H1 (cell line): ENCODE results near the gene TSHR. TPM values are rescaled to one million over a fixed set of nuclear protein-coding genes. Genes with fewer than 3 reads are reported as not detected.

ENCODE experiments used
- CTCF ChIA-PET: fragments of 300-600 bp; sonication (Branson Sonifier 250); formaldehyde crosslinking; loops from one replicate; lab custom pipeline; 2021; ENCODE audit not compliant: partially characterized antibody; lab: Charles Lee
- POLR2A ChIA-PET: fragments of 300-600 bp; sonication (Branson Sonifier 250); formaldehyde crosslinking; loops from one replicate; lab custom pipeline; 2021; ENCODE audit warnings: inconsistent platforms; ENCODE audit not compliant: partially characterized antibody; lab: Charles Lee
- DNase-seq, 2 experiments: peaks; one replicate each; pipeline versions ENCODE4 v3.0.0 to v3.0.0-alpha.2; 2010 to 2022; ENCODE audit warnings: low spot score in 2 of 2, low read depth in 1 of 2, mixed read lengths in 1 of 2
- FAIRE-seq: peaks from 2 replicates; lab custom pipeline; 2011; peaks lifted over from hg19 to GRCh38; lab: Jason Lieb, UNC
- H2AFZ ChIP-seq: 2 replicates; pipeline ENCODE4 v1.8.1; 2012; ENCODE audit warnings: low read length, inconsistent platforms
- H2AK5ac ChIP-seq: 2 replicates; pipeline ENCODE4 v1.6.1; 2013; ENCODE audit warnings: low read depth, low read length
- H2BK120ac ChIP-seq: replicated peaks from 2 replicates; pipeline ENCODE3; 2013; ENCODE audit warnings: low read depth, low read length, inconsistent platforms
- H2BK12ac ChIP-seq: 2 replicates; pipeline ENCODE4 v1.6.1; 2013; ENCODE audit warnings: low read depth, low read length
- H2BK15ac ChIP-seq: 2 replicates; pipeline ENCODE4 v1.6.1; 2013; ENCODE audit warnings: low read length
- H2BK20ac ChIP-seq: 2 replicates; pipeline ENCODE4 v1.6.1; 2013; ENCODE audit warnings: low read length
- H2BK5ac ChIP-seq: 2 replicates; pipeline ENCODE4 v1.6.1; 2013; ENCODE audit warnings: low read depth, low read length
- H3K14ac ChIP-seq: 2 replicates; pipeline ENCODE4 v1.6.1; 2013; ENCODE audit warnings: inconsistent platforms; ENCODE audit not compliant: insufficient read length
- H3K18ac ChIP-seq: 2 replicates; pipeline ENCODE4 v1.6.1; 2013; ENCODE audit warnings: low read length; ENCODE audit errors: extremely low read depth
- H3K23ac ChIP-seq: 2 replicates; pipeline ENCODE4 v1.6.1; 2013; ENCODE audit warnings: inconsistent platforms; ENCODE audit not compliant: insufficient read length
- H3K23me2 ChIP-seq: 2 replicates; pipeline ENCODE4 v1.6.1; 2013; ENCODE audit warnings: low read depth, low read length
- H3K27ac ChIP-seq: 2 replicates; pipeline ENCODE4 v1.6.1; 2011; ENCODE audit warnings: low read depth, low read length, inconsistent platforms
- H3K27me3 ChIP-seq, 4 experiments: replicated peaks in 1 of 4; 1 replicate in 1 of 4; 2 replicates in 3 of 4; pipeline versions ENCODE4 v1.6.1 to v1.8.1; 2011 to 2013; ENCODE audit warnings: low read length in 3 of 4, mild to moderate bottlenecking in 3 of 4, inconsistent platforms in 2 of 4, mixed read lengths in 2 of 4, moderate library complexity in 1 of 4; ENCODE audit not compliant: control insufficient read depth in 3 of 4, insufficient read depth in 3 of 4; ENCODE audit errors: extremely low read depth in 1 of 4
- H3K36me3 ChIP-seq, 4 experiments: 2 replicates each; pipeline versions ENCODE4 v1.6.1 to v1.8.1; 2011 to 2013; ENCODE audit warnings: mild to moderate bottlenecking in 4 of 4, low read length in 3 of 4, moderate library complexity in 2 of 4, control low read depth in 1 of 4, inconsistent platforms in 1 of 4; ENCODE audit not compliant: insufficient read depth in 4 of 4, control insufficient read depth in 2 of 4
- H3K4ac ChIP-seq: replicated peaks from 2 replicates; pipeline ENCODE3; 2013; ENCODE audit warnings: low read length, low read depth, mixed read lengths, inconsistent platforms; ENCODE audit not compliant: insufficient read length
- H3K4me1 ChIP-seq, 4 experiments: replicated peaks in 1 of 4; 1 replicate in 1 of 4; 2 replicates in 3 of 4; pipeline versions ENCODE4 v1.6.1 to v1.8.1; 2011 to 2013; ENCODE audit warnings: low read length in 3 of 4, inconsistent platforms in 2 of 4, mixed read lengths in 1 of 4; ENCODE audit not compliant: insufficient read depth in 4 of 4, control insufficient read depth in 3 of 4
- H3K4me2 ChIP-seq, 2 experiments: 2 replicates each; pipeline versions ENCODE4 v1.6.1 to v1.8.1; 2011 to 2013; ENCODE audit warnings: low read depth in 2 of 2, low read length in 2 of 2, control low read depth in 1 of 2, inconsistent platforms in 1 of 2, mild to moderate bottlenecking in 1 of 2; ENCODE audit not compliant: insufficient read depth in 1 of 2
- H3K4me3 ChIP-seq, 4 experiments: fragments of 200-600, 300-600 bp in 1 of 4; sonication (generic), shearing (Covaris generic), sonication (Bioruptor Twin) in 1 of 4; 2 replicates each; pipeline versions ENCODE4 v1.5.1 to v1.8.1; 2011 to 2016; ENCODE audit warnings: low read length in 4 of 4, low read depth in 3 of 4, control low read depth in 2 of 4, inconsistent platforms in 2 of 4, mild to moderate bottlenecking in 2 of 4, mixed read lengths in 1 of 4, moderate library complexity in 1 of 4; ENCODE audit not compliant: insufficient read depth in 2 of 4; ENCODE audit errors: extremely low read depth in 1 of 4
- H3K56ac ChIP-seq: replicated peaks from 2 replicates; pipeline ENCODE3; 2013; ENCODE audit warnings: low read depth, mild to moderate bottlenecking, mixed read lengths, low read length, inconsistent platforms; ENCODE audit not compliant: insufficient read length
- H3K79me1 ChIP-seq: 2 replicates; pipeline ENCODE4 v1.6.1; 2013; ENCODE audit warnings: low read depth, low read length, control low read depth
- H3K79me2 ChIP-seq, 2 experiments: 2 replicates each; pipeline versions ENCODE4 v1.6.1 to v1.8.1; 2012 to 2013; ENCODE audit warnings: low read length in 2 of 2, mild to moderate bottlenecking in 2 of 2, inconsistent platforms in 1 of 2; ENCODE audit not compliant: insufficient read depth in 2 of 2, control insufficient read depth in 1 of 2
- H3K9ac ChIP-seq, 4 experiments: replicated peaks in 1 of 4; 1 replicate in 1 of 4; 2 replicates in 3 of 4; pipeline versions ENCODE4 v1.6.1 to v1.8.1; 2011 to 2013; ENCODE audit warnings: low read depth in 3 of 4, low read length in 3 of 4, control low read depth in 2 of 4, mild to moderate bottlenecking in 2 of 4, moderate library complexity in 2 of 4, inconsistent platforms in 1 of 4; ENCODE audit errors: extremely low read depth in 1 of 4
- H3K9me3 ChIP-seq, 2 experiments: 2 replicates each; pipeline versions ENCODE4 v1.6.1 to v1.8.1; 2012 to 2013; ENCODE audit warnings: mild to moderate bottlenecking in 2 of 2, moderate library complexity in 2 of 2, control low read depth in 1 of 2, inconsistent platforms in 1 of 2, low read depth in 1 of 2, low read length in 1 of 2, mixed read lengths in 1 of 2; ENCODE audit not compliant: insufficient read depth in 2 of 2
- H4K20me1 ChIP-seq, 2 experiments: replicated peaks in 1 of 2; 2 replicates each; pipeline versions ENCODE3 to v1.8.1; 2011 to 2013; ENCODE audit warnings: inconsistent platforms in 2 of 2, low read length in 2 of 2, mild to moderate bottlenecking in 1 of 2; ENCODE audit not compliant: insufficient read depth in 2 of 2, control insufficient read depth in 1 of 2
- H4K5ac ChIP-seq: 2 replicates; pipeline ENCODE4 v1.6.1; 2013; ENCODE audit warnings: low read length, low read depth, mixed read lengths, inconsistent platforms; ENCODE audit not compliant: insufficient read length
- H4K8ac ChIP-seq: 2 replicates; pipeline ENCODE4 v1.8.0; 2013; ENCODE audit warnings: mild to moderate bottlenecking, moderate library complexity, low read length, inconsistent platforms; ENCODE audit not compliant: insufficient read depth; ENCODE audit errors: extremely low read depth
- H4K91ac ChIP-seq: replicated peaks from 2 replicates; pipeline ENCODE3; 2013; ENCODE audit warnings: low read length, mixed read lengths, inconsistent platforms; ENCODE audit not compliant: insufficient read length
- CHD2 ChIP-seq: IDR thresholded peaks from 2 replicates; pipeline ENCODE4 v1.6.1; 2012; ENCODE audit warnings: low read length, improper control_type of control experiment
- EP300 ChIP-seq, 2 experiments: IDR thresholded peaks; 1 replicate in 1 of 2; 2 replicates in 1 of 2; pipeline ENCODE4 v1.6.1; 2011 to 2012; ENCODE audit warnings: low read depth in 2 of 2, low read length in 2 of 2, mild to moderate bottlenecking in 2 of 2, borderline replicate concordance in 1 of 2, inconsistent platforms in 1 of 2, moderate library complexity in 1 of 2
- HDAC2 ChIP-seq, 2 experiments: fragments of 300-600 bp in 1 of 2; sonication (generic) in 1 of 2; IDR thresholded peaks; 2 replicates each; pipeline ENCODE4 v1.6.1; 2011 to 2012; ENCODE audit warnings: low read depth in 2 of 2, low read length in 2 of 2, mild to moderate bottlenecking in 2 of 2, moderate library complexity in 2 of 2, borderline replicate concordance in 1 of 2, inconsistent platforms in 1 of 2
- KDM1A ChIP-seq: fragments of 200-600, 300-600 bp; sonication (generic); IDR thresholded peaks from 2 replicates; pipeline ENCODE4 v1.7.1; 2016; ENCODE audit warnings: mild to moderate bottlenecking, low read length, borderline replicate concordance
- POLR2A ChIP-seq, 2 experiments: IDR thresholded peaks; 1 replicate in 1 of 2; 2 replicates in 1 of 2; pipeline ENCODE4 v1.6.1; 2011; ENCODE audit warnings: low read depth in 2 of 2, low read length in 2 of 2, mild to moderate bottlenecking in 2 of 2; ENCODE audit errors: control extremely low read depth in 1 of 2
- SIX5 ChIP-seq: IDR thresholded peaks from 2 replicates; pipeline ENCODE4 v1.6.1; 2011; ENCODE audit warnings: mild to moderate bottlenecking, low read depth, low read length
- SP4 ChIP-seq: IDR thresholded peaks from 2 replicates; pipeline ENCODE4 v1.6.1; 2012; ENCODE audit warnings: low read length, inconsistent platforms
- SUZ12 ChIP-seq: fragments of 200-600 bp; sonication (generic); IDR thresholded peaks from 2 replicates; pipeline ENCODE4 v1.6.1; 2012; ENCODE audit warnings: mild to moderate bottlenecking, inconsistent platforms, low read length, moderate library complexity, mixed read lengths
- ZNF274 ChIP-seq: IDR thresholded peaks from 2 replicates; pipeline ENCODE4 v1.7.0; 2012; ENCODE audit warnings: low read length, borderline replicate concordance; ENCODE audit errors: extremely low read depth
- WGBS, 2 experiments: shearing (Covaris generic) in 1 of 2; methylation state at CpG; one replicate each; pipeline versions ENCODE4 v1.1.6 to v1.1.7; 2013 to 2015; ENCODE audit warnings: low lambda C conversion rate in 2 of 2, mixed read lengths in 2 of 2, inconsistent platforms in 1 of 2, low coverage in 1 of 2, missing lambda C conversion rate in 1 of 2; ENCODE audit not compliant: insufficient replicate concordance in 2 of 2, insufficient coverage in 1 of 2, insufficient read length in 1 of 2; ENCODE audit errors: extremely low coverage in 1 of 2, missing lambda C conversion rate in 1 of 2; 5-methylcytosine and 5-hydroxymethylcytosine counted together
- polyA plus RNA-seq, 7 experiments: library from polyadenylated mRNA; depleted of rRNA in 3 of 7; stranded (reverse) in 5 of 7; unstranded in 2 of 7; fragments of >200 nt in 5 of 7; fragments of 200-250 nt in 2 of 7; gene quantifications; 1 replicate in 5 of 7; 2 replicates in 1 of 7; 4 replicates in 1 of 7; pipeline versions ENCODE4 v1.2.1 to v1.2.3, GENCODE V29; 2011 to 2013; ENCODE audit warnings: missing spikeins in 2 of 7, mixed read lengths in 2 of 7
- total RNA-seq: library from RNA; stranded (reverse); fragmentation: NEBNext Ultra II Directional; extraction: Animal tissue kit (Norgen Biotek cat#: 25700); gene quantifications from 2 replicates; pipeline ENCODE4 v1.2.1, GENCODE V29; 2021
- TF ChIP-seq, protein P1 (sequence below): IDR thresholded peaks from 2 replicates; pipeline ENCODE4 v1.6.1; 2011; ENCODE audit warnings: low read depth, mild to moderate bottlenecking, low read length; ENCODE audit not compliant: insufficient read depth
- TF ChIP-seq, protein P2 (sequence below): IDR thresholded peaks from 2 replicates; pipeline ENCODE4 v1.6.1; 2011; ENCODE audit warnings: low read length, improper control_type of control experiment

TSHR gene
- total and polyA plus RNA-seq, 2 of the 8 experiments (the other 6 are each of a cell fraction or from before 2014, with no cell fraction given) = 0.27 TPM; not detected in 1

DNA sequence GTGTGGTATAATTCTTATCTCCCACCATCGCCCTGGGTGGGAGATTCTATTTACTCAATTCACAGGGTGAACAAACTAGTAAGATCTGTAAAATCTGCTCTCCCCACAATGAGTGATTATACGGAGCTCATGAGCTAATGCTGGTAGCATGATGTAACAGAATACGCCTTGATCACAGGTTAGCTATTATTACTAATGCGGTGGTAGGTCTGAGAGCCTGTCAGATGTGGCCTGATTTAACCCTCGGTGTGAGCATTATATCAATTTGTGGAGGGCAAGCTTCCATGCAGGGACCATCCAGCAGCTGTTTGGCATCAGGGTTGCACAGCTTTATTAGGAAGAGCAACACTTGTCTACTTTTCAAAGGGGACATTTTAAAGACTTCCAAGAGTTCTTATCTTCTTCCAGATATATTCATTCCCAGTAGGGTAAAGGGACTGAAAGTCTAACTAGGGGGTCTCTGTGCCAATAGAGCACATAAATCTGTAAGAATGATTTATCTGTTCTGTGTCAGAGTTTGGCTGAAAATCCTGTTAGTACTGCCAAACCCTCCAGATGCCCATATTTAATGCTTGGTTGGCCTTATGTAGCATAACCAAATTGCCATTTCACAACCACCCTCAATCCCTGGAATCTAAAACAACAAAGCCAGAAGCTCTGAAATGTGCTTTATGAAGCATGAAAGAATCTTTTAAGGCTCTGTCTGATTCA is 18.7 kb downstream of the TSHR start:
- H3K4me3 ChIP-seq = no peak overlapping the region
- H3K9ac ChIP-seq = no peak overlapping the region
- H3K9me3 ChIP-seq = no peaks in the 10 kb centered on the region
- no peak overlapping the region for H2AK5ac ChIP-seq
- 85% methylated on average over 5 of the region's 5 CpGs; no CpG with 5 or more reads in 1 of the 2 experiments for WGBS, 2 experiments
- no peak overlapping the region for H3K18ac ChIP-seq
- H2BK15ac ChIP-seq = no peak overlapping the region
- no peaks in the 10 kb centered on the region; the same call in 1 of the 2 replicates for H3K23me2 ChIP-seq
- H2BK120ac ChIP-seq = no peak overlapping the region
- H3K27ac ChIP-seq = no peak overlapping the region
- H3K27me3 ChIP-seq = no peaks in the 10 kb centered on the region
- H2AFZ ChIP-seq = no peak overlapping the region
- H3K79me1 ChIP-seq = no peaks in the 10 kb centered on the region
- H3K14ac ChIP-seq = no peak overlapping the region
- no peak overlapping the region for H3K23ac ChIP-seq
- FAIRE-seq (no peak), DNase-seq (no peak)
- no peak overlapping the region for H4K5ac ChIP-seq
- H3K79me2 ChIP-seq = no peaks in the 10 kb centered on the region
- no peaks in the 10 kb centered on the region for H3K4me1 ChIP-seq
- no peaks in the 10 kb centered on the region for H3K36me3 ChIP-seq
- no peak overlapping the region for H3K4me2 ChIP-seq
- H2BK5ac ChIP-seq = no peak overlapping the region
- no peak overlapping the region for H2BK12ac ChIP-seq
- H3K56ac ChIP-seq = no peak overlapping the region
- H4K8ac ChIP-seq = no peak overlapping the region
- H4K20me1 ChIP-seq = peaks cover 0 to under 1% of the 10 kb centered on the region in 2 experiments
- H2BK20ac ChIP-seq = no peak overlapping the region
- H4K91ac ChIP-seq = no peak overlapping the region
- no peak overlapping the region for H3K4ac ChIP-seq
- CTCF ChIA-PET = interaction anchor here (0.9 to 9.5 kb wide), 5 partner anchors 8 to 92 kb away, joined by 3 to 104 read pairs (median 3); partner anchors contain the start of gene TSHR
- POLR2A ChIA-PET = no interaction called here
- TF ChIP-seq, protein P1, sequence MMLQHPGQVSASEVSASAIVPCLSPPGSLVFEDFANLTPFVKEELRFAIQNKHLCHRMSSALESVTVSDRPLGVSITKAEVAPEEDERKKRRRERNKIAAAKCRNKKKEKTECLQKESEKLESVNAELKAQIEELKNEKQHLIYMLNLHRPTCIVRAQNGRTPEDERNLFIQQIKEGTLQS = no peak
- no peak for TF ChIP-seq POLR2A (IDR thresholded peaks at IDR 0.05; ENCODE audit: control extremely low read depth in 1 of 2, low read depth in 2 of 2, low read length in 2 of 2)
- no peak for TF ChIP-seq SP4
- no peak for TF ChIP-seq HDAC2 (IDR thresholded peaks at IDR 0.05; ENCODE audit: borderline replicate concordance in 1 of 2, low read depth in 2 of 2, low read length in 2 of 2)
- TF ChIP-seq SIX5 = no peak
- TF ChIP-seq EP300 (IDR thresholded peaks at IDR 0.05; ENCODE audit: borderline replicate concordance in 1 of 2, low read depth in 2 of 2, low read length in 2 of 2) = no peak
- TF ChIP-seq KDM1A = no peak
- TF ChIP-seq, protein P2, sequence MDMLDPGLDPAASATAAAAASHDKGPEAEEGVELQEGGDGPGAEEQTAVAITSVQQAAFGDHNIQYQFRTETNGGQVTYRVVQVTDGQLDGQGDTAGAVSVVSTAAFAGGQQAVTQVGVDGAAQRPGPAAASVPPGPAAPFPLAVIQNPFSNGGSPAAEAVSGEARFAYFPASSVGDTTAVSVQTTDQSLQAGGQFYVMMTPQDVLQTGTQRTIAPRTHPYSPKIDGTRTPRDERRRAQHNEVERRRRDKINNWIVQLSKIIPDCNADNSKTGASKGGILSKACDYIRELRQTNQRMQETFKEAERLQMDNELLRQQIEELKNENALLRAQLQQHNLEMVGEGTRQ = no peak
- no peak for TF ChIP-seq SUZ12
- TF ChIP-seq CHD2 = no peak
- TF ChIP-seq ZNF274 = no peak
